Measurements from ENCODE around the gene SUN3. TPM values are rescaled to one million over a fixed set of nuclear protein-coding genes. Genes with fewer than 3 reads are reported as not detected.

The SUN3 gene
- total and polyA plus RNA-seq, 9 of the 15 experiments (the other 6 are each of a cell fraction or from before 2014, with no cell fraction given), result 0.04 to 0.06 TPM; not detected in 7

DNA sequence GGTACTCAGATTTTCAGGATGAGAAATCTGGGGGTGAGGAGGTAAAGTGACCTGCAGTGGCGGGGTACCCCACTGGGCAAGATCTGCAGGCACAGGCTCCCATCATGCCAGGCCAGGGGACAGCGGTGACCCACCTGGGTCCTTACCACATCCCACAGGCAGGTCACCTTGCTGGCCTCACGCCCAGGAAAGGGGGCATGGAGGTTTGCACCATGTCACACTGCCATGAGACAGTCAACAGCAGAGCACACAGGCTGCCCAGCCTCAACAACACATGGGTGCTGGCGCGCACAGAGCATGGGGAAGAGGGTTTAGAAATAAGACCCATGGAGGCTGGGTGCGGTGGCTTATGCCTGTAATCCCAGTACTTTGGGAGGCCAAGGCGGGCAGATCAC lies 81.6 kb downstream of the SUN3 start:
- Histone ChIP-seq H3K9me1 (ENCODE audit: control insufficient read depth, insufficient read depth, low read length) (no peaks in the 10 kb centered on the region), H4K20me1 (replicated peaks; ENCODE audit: control insufficient read depth, insufficient read depth, low read length) (no peaks in the 10 kb centered on the region; the same call in none of the 2 replicates), H3K4me3 (no peak overlapping the region), H3K36me3 (ENCODE audit: control insufficient read depth, insufficient read depth, low read length) (no peaks in the 10 kb centered on the region), H3K79me2 (ENCODE audit: control insufficient read depth, insufficient read depth, low read length) (no peaks in the 10 kb centered on the region), H2AFZ (ENCODE audit: low read depth, low read length) (no peak overlapping the region), H3K9me3 (replicated peaks; ENCODE audit: control insufficient read depth, insufficient read depth, low read depth, low read length) (no peaks in the 10 kb centered on the region; the same call in 1 of the 2 replicates), H3K9ac (ENCODE audit: insufficient read depth in 1 of 2, low read depth in 2 of 2, low read length in 2 of 2) (no peak overlapping the region), H3K4me2 (ENCODE audit: insufficient read depth, low read length) (no peak overlapping the region), H3K4me1 (replicated peaks in 1 of 2; ENCODE audit: control insufficient read depth in 2 of 2, insufficient read depth in 2 of 2, low read length in 2 of 2) (no peaks in the 10 kb centered on the region), H3K27ac (ENCODE audit: extremely low read depth, low read depth, low read length) (no peak overlapping the region), H3K27me3 (ENCODE audit: control insufficient read depth in 2 of 2, insufficient read depth in 2 of 2, low read length in 2 of 2) (peaks cover 10 to 41% of the 10 kb centered on the region in 2 experiments; a peak in 4 of 5 replicates)
- in situ Hi-C loops (cut with MboI), result no loop called here
- 6% methylated on average over 6 of the region's 7 CpGs for WGBS (ENCODE audit: insufficient coverage, low coverage, missing lambda C conversion rate)
- DNase-seq (ENCODE audit: extremely low read depth in 1 of 4, low spot score in 3 of 4) (no peak), FAIRE-seq (no peak), ATAC-seq (no peak)
- intact Hi-C loops (cut with micrococcal nuclease), result loop anchor here (5.0 kb wide), 2 partner anchors 205 to 1905 kb away; no protein-coding TSS in a partner anchor
- ChIA-PET POLR2A (interaction anchor here (0.6 kb wide), 1 partner anchor 388 kb away, joined by 3 read pairs; no protein-coding TSS in a partner anchor), CTCF (ENCODE audit: low intra/inter-chr PET ratio) (interaction anchor here (3.0 kb wide), 1 partner anchor 162 kb away, joined by 39 read pairs; no protein-coding TSS in a partner anchor)
- BruUV-seq (replicated peaks), result no TSS peak
- TF ChIP-seq, protein P1, sequence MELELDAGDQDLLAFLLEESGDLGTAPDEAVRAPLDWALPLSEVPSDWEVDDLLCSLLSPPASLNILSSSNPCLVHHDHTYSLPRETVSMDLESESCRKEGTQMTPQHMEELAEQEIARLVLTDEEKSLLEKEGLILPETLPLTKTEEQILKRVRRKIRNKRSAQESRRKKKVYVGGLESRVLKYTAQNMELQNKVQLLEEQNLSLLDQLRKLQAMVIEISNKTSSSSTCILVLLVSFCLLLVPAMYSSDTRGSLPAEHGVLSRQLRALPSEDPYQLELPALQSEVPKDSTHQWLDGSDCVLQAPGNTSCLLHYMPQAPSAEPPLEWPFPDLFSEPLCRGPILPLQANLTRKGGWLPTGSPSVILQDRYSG (tag; conservative IDR thresholded peaks at IDR 0.05; ENCODE audit: low read depth), result no peak
- TF ChIP-seq, protein P2, sequence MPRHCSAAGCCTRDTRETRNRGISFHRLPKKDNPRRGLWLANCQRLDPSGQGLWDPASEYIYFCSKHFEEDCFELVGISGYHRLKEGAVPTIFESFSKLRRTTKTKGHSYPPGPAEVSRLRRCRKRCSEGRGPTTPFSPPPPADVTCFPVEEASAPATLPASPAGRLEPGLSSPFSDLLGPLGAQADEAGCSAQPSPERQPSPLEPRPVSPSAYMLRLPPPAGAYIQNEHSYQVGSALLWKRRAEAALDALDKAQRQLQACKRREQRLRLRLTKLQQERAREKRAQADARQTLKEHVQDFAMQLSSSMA (CRISPR knock-in tag; IDR thresholded peaks at IDR 0.05), result no peak
- TF ChIP-seq, protein P3, sequence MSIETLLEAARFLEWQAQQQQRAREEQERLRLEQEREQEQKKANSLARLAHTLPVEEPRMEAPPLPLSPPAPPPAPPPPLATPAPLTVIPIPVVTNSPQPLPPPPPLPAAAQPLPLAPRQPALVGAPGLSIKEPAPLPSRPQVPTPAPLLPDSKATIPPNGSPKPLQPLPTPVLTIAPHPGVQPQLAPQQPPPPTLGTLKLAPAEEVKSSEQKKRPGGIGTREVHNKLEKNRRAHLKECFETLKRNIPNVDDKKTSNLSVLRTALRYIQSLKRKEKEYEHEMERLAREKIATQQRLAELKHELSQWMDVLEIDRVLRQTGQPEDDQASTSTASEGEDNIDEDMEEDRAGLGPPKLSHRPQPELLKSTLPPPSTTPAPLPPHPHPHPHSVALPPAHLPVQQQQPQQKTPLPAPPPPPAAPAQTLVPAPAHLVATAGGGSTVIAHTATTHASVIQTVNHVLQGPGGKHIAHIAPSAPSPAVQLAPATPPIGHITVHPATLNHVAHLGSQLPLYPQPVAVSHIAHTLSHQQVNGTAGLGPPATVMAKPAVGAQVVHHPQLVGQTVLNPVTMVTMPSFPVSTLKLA (conservative IDR thresholded peaks at IDR 0.05), result no peak
- TF ChIP-seq E2F3 (CRISPR knock-in tag; IDR thresholded peaks at IDR 0.05) (no peak), YBX1 (IDR thresholded peaks at IDR 0.05) (no peak)
